ENCODE results near the gene AGPAT3. TPM values are rescaled to one million over a fixed set of nuclear protein-coding genes. Genes with fewer than 3 reads are reported as not detected.

The AGPAT3 gene
- total RNA-seq, 4 donors from 2014 or later = 31.7 to 35.7 (median 33.0) TPM

DNA sequence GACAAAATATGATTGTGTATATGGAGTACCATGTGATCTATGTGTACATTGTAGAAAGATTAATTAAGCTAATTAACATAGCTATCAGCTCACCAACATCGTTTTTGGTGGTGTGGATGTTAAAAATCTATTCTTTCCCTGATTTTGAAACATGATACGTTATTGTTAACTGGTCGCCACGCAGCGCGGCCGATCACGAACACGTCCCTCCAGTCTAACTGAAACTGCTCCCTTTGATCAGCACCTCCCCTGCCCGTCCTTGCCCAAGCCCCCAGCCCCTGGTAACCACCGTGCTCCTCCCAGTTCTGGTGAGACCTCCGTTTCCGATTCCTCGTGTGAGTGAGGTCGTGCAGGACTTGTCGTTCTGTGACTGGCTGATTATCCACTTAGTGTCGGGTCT lies 67.0 kb downstream of the AGPAT3 start:
- peaks cover 21 to 49% (median 27%) of the 10 kb centered on the region in 3 donors for H3K4me1 ChIP-seq
- peaks cover 0 to 53% (median 0%) of the 10 kb centered on the region in 3 donors for H3K36me3 ChIP-seq
- no peak overlapping the region for H3K4me3 ChIP-seq
- 92 to 93% methylated on average over 17 of the region's 17 CpGs for WGBS, 2 donors
- no peaks in the 10 kb centered on the region for H3K27me3 ChIP-seq
- H3K9me3 ChIP-seq = no peaks in the 10 kb centered on the region
- intact Hi-C loops (cut with DNase I) = loop anchor here (10.0 kb wide), 1 partner anchor 67 kb away; the partner anchor contains the start of gene AGPAT3
- no peak for DNase-seq
- TF ChIP-seq CTCF (IDR thresholded peaks at IDR 0.05) (no peak), POLR2A (IDR thresholded peaks at IDR 0.05) (no peak)
- no peak overlapping the region for H3K27ac ChIP-seq

DNA sequence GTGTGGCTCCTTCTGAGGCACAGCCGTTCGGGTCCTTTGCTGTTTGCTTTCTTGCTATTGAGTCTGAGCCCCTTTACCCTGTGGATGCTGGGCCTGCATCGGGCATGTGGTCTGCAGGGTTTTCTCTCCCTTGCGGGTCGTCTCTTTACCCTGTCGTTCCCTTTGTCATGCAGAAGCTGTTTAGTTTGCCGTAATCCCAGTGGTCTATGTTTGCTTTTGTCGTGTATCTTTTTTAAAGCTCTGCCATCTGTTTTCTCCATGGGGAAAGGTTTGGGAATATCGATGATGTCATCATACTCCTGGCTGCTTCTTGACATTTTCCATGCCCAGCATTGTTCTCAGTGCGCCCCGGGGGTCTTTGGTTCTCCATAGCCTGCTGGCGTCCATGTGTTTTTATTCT lies 68.2 kb downstream of the AGPAT3 start:
- no peak for DNase-seq
- WGBS, 2 donors = 85 to 87% methylated on average over 11 to 12 of the region's 12 CpGs
- H3K4me3 ChIP-seq = no peak overlapping the region

GRCh38 chr21:43933680-43934079 lies 68.7 kb downstream of the AGPAT3 start:
- TF ChIP-seq POLR2A (IDR thresholded peaks at IDR 0.05) = no peak
- TF ChIP-seq CTCF (IDR thresholded peaks at IDR 0.05) = no peak
- Histone ChIP-seq H3K36me3 (peaks cover 0 to 53% (median 0%) of the 10 kb centered on the region in 3 donors), H3K27ac (no peak overlapping the region), H3K9me3 (no peaks in the 10 kb centered on the region), H3K27me3 (no peaks in the 10 kb centered on the region), H3K4me1 (peaks cover 10 to 43% (median 16%) of the 10 kb centered on the region in 3 donors), H3K4me3 (no peak overlapping the region)
- intact Hi-C loops (cut with DNase I) = loop anchor here (10.0 kb wide), 1 partner anchor 69 kb away; the partner anchor contains the start of gene AGPAT3
- DNase-seq = no peak
- 93 to 96% methylated on average over 9 to 12 of the region's 15 CpGs for WGBS, 2 donors

More for the DNA sequence above, 68.2 kb downstream of the AGPAT3 start:
- no peaks in the 10 kb centered on the region for H3K27me3 ChIP-seq
- intact Hi-C loops (cut with DNase I) = loop anchor here (10.0 kb wide), 1 partner anchor 68 kb away; the partner anchor contains the start of gene AGPAT3
- H3K4me1 ChIP-seq = peaks cover 11 to 44% (median 17%) of the 10 kb centered on the region in 3 donors
- peaks cover 0 to 53% (median 0%) of the 10 kb centered on the region in 3 donors for H3K36me3 ChIP-seq
- H3K27ac ChIP-seq = no peak overlapping the region
- no peaks in the 10 kb centered on the region for H3K9me3 ChIP-seq
- TF ChIP-seq CTCF (IDR thresholded peaks at IDR 0.05) (no peak), POLR2A (IDR thresholded peaks at IDR 0.05) (no peak)

DNA sequence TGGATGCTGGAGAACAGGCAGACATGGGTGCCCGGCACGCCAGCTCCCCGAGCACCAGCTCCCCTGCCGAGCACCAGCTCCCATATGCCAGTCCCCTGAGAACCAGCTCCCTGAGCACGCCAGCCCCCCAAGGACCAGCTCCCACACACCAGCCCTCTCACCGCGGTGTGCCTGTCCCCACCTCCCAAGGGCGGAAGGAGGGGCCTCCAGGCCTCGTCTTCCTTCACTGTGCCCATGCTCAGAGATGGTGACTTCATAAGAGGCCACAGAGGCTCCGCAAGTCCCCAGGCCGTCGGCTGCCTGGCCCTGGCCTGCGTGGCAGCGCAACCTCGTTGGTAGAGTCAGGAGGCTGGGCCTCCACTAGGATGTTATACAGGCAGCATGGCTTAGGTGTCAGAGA lies 69.1 kb downstream of the AGPAT3 start:
- Histone ChIP-seq H3K4me3 (no peak overlapping the region), H3K4me1 (peaks cover 12 to 43% (median 15%) of the 10 kb centered on the region in 3 donors), H3K27me3 (no peaks in the 10 kb centered on the region), H3K9me3 (no peaks in the 10 kb centered on the region), H3K27ac (no peak overlapping the region), H3K36me3 (peaks cover 0 to 49% (median 0%) of the 10 kb centered on the region in 3 donors)
- DNase-seq = no peak
- intact Hi-C loops (cut with DNase I) = loop anchor here (10.0 kb wide), 1 partner anchor 69 kb away; the partner anchor contains the start of gene AGPAT3
- TF ChIP-seq POLR2A (IDR thresholded peaks at IDR 0.05) = no peak
- no peak for TF ChIP-seq CTCF (IDR thresholded peaks at IDR 0.05)
- WGBS, 2 donors = 92% methylated on average over 10 of the region's 15 CpGs; no CpG with 5 or more reads in 1 of the 2 donors

All from esophagus squamous epithelium (tissue), 5 donors.